Erythroblast (primary cell): Measurements from ENCODE around the gene PLCL1.

Source experiments
- GATA1 ChIP-seq: IDR thresholded peaks from 2 replicates; pipeline ENCODE4 v1.6.1; 2011; ENCODE audit warnings: low read depth, mild to moderate bottlenecking, control low read depth, low read length, moderate library complexity
- POLR2A ChIP-seq: IDR thresholded peaks from 2 replicates; pipeline ENCODE4 v1.6.1; 2011; ENCODE audit warnings: mild to moderate bottlenecking, low read length

GRCh38 chr2:197810491-197810890 lies 6.1 kb downstream of the PLCL1 start:
- TF ChIP-seq POLR2A = no peak
- no peak for TF ChIP-seq GATA1
